ENCODE data around the gene IVD. TPM values are rescaled to one million over a fixed set of nuclear protein-coding genes. Genes with fewer than 3 reads are reported as not detected.

The IVD gene
- total RNA-seq, 1 experiment from 2014 or later, result 58.9 TPM

DNA sequence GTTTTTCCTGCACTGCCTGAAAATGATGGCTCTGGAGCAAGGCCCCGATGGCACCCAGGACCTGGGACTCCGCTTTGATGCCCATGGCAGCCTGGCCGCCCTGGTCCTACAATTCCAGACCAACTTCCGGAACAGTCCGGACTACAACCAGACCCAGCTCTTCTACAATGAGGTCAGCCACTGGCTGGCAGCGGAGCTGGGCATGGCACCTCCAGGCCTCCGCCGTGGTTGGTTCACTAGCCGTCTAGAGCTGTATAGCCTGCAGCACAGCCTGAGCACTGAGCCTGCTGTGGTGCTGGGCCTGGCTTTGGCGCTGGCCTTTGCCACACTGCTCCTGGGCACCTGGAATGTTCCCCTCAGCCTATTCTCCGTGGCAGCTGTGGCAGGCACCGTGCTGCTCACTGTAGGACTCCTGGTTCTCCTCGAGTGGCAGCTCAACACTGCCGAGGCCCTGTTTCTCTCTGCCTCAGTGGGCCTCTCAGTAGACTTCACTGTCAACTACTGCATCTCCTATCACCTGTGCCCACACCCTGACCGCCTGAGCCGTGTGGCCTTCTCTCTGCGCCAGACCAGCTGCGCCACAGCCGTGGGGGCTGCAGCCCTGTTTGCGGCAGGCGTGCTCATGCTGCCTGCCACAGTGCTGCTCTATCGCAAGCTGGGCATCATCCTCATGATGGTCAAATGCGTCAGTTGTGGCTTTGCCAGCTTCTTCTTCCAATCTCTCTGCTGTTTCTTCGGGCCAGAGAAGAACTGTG lies 36.7 kb upstream of the IVD start:
- DNase-seq (no peak), ATAC-seq (no peak)
- Histone ChIP-seq H3K27me3 (ENCODE audit: low read length) (no peaks in the 10 kb centered on the region), H3K4me2 (ENCODE audit: low read length) (no peak overlapping the region), H2AFZ (ENCODE audit: low read length) (no peak overlapping the region), H3K4me3 (ENCODE audit: low read length) (no peak overlapping the region), H3K9ac (ENCODE audit: low read length) (no peak overlapping the region), H3K79me2 (ENCODE audit: low read length) (no peaks in the 10 kb centered on the region), H3K27ac (ENCODE audit: low read length) (no peak overlapping the region), H3K36me3 (ENCODE audit: low read depth, low read length) (no peaks in the 10 kb centered on the region), H3K4me1 (ENCODE audit: insufficient read depth, low read length) (no peaks in the 10 kb centered on the region; the same call in 1 of the 2 replicates), H3F3A (ENCODE audit: low read length, unreplicated experiment) (no peaks in the 10 kb centered on the region), H4K20me1 (ENCODE audit: low read length) (no peaks in the 10 kb centered on the region), H3K9me2 (replicated peaks; ENCODE audit: low read length) (no peaks in the 10 kb centered on the region), H3K9me3 (ENCODE audit: low read length) (no peaks in the 10 kb centered on the region)
- no TSS peak for BruUV-seq (replicated peaks)
- intact Hi-C loops (cut with micrococcal nuclease), result loop anchor here (1.0 to 2.0 kb wide), 3 partner anchors 30 to 52 kb away; no protein-coding TSS in a partner anchor
- POLR2A ChIA-PET (ENCODE audit: unreplicated experiment), result no interaction called here
- CTCF ChIA-PET, result interaction anchor here (1.4 to 1.6 kb wide), 2 partner anchors 44 to 46 kb away, joined by 3 to 4 read pairs; no protein-coding TSS in a partner anchor
- TF ChIP-seq, protein P1, sequence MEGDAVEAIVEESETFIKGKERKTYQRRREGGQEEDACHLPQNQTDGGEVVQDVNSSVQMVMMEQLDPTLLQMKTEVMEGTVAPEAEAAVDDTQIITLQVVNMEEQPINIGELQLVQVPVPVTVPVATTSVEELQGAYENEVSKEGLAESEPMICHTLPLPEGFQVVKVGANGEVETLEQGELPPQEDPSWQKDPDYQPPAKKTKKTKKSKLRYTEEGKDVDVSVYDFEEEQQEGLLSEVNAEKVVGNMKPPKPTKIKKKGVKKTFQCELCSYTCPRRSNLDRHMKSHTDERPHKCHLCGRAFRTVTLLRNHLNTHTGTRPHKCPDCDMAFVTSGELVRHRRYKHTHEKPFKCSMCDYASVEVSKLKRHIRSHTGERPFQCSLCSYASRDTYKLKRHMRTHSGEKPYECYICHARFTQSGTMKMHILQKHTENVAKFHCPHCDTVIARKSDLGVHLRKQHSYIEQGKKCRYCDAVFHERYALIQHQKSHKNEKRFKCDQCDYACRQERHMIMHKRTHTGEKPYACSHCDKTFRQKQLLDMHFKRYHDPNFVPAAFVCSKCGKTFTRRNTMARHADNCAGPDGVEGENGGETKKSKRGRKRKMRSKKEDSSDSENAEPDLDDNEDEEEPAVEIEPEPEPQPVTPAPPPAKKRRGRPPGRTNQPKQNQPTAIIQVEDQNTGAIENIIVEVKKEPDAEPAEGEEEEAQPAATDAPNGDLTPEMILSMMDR (conservative IDR thresholded peaks at IDR 0.05; ENCODE audit: low read depth, low read length), result no peak
- TF ChIP-seq EZH2 (IDR thresholded peaks at IDR 0.05; ENCODE audit: low read length, unreplicated experiment), result no peak

DNA sequence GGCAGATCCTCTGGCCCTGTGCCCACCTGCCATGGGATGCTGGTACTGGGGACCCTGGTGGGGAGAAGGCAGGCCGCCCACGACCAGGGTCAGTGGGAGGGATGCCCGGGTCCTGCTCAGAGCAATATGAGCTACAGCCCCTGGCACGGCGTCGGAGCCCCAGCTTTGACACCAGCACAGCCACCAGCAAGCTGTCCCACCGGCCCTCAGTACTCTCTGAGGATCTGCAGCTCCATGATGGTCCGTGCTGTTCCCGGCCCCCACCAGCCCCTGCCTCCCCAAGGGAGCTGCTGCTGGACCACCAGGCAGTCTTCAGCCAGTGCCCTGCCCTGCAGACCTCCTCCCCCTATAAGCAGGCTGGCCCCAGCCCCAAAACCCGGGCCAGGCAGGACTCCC lies 36.1 kb upstream of the IVD start:
- H3K9me3 ChIP-seq (ENCODE audit: low read length), result no peaks in the 10 kb centered on the region
- CTCF ChIA-PET, result no interaction called here
- DNase-seq, result no peak
- no peaks in the 10 kb centered on the region for H3K36me3 ChIP-seq (ENCODE audit: low read depth, low read length)
- no peaks in the 10 kb centered on the region for H4K20me1 ChIP-seq (ENCODE audit: low read length)
- intact Hi-C loops (cut with micrococcal nuclease), result loop anchor here (2.0 kb wide), 1 partner anchor 31 kb away; no protein-coding TSS in a partner anchor
- H3F3A ChIP-seq (ENCODE audit: low read length, unreplicated experiment), result no peaks in the 10 kb centered on the region
- POLR2A ChIA-PET (ENCODE audit: unreplicated experiment), result no interaction called here
- no peaks in the 10 kb centered on the region; the same call in 1 of the 2 replicates for H3K4me1 ChIP-seq (ENCODE audit: insufficient read depth, low read length)
- TF ChIP-seq EZH2phosphoT487 (IDR thresholded peaks at IDR 0.05; ENCODE audit: borderline replicate concordance, low read length) (no peak), EZH2 (IDR thresholded peaks at IDR 0.05; ENCODE audit: low read length, unreplicated experiment) (no peak)
- TF ChIP-seq, protein P1 (conservative IDR thresholded peaks at IDR 0.05; ENCODE audit: low read depth, low read length), result no peak
- no TSS peak for BruUV-seq (replicated peaks)
- H3K4me3 ChIP-seq (ENCODE audit: low read length), result no peak overlapping the region
- no peak for ATAC-seq
- H3K27me3 ChIP-seq (ENCODE audit: low read length), result no peaks in the 10 kb centered on the region
- H3K9ac ChIP-seq (ENCODE audit: low read length), result no peak overlapping the region
- H3K27ac ChIP-seq (ENCODE audit: low read length), result no peak overlapping the region
- H3K4me2 ChIP-seq (ENCODE audit: low read length), result no peak overlapping the region
- H2AFZ ChIP-seq (ENCODE audit: low read length), result no peak overlapping the region
- H3K79me2 ChIP-seq (ENCODE audit: low read length), result no peaks in the 10 kb centered on the region
- H3K9me2 ChIP-seq (replicated peaks; ENCODE audit: low read length), result no peaks in the 10 kb centered on the region

DNA sequence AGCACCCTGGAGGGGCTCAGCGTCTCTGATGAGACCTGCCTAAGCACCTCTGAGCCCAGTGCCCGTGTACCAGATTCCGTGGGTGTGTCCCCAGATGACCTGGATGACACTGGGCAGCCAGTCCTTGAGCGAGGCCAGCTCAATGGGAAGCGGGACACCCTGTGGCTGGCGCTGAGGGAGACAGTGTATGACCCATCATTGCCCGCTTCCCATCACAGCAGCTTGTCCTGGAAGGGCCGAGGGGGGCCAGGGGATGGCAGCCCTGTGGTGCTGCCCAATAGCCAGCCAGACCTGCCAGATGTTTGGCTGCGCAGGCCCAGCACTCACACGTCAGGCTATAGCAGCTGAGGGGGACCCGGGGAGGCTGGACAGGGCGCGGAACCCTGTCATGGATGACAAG lies 35.6 kb upstream of the IVD start:
- Histone ChIP-seq H3K4me1 (ENCODE audit: insufficient read depth, low read length) (no peaks in the 10 kb centered on the region; the same call in 1 of the 2 replicates), H3K9ac (ENCODE audit: low read length) (no peak overlapping the region), H3F3A (ENCODE audit: low read length, unreplicated experiment) (no peaks in the 10 kb centered on the region), H3K4me3 (ENCODE audit: low read length) (no peak overlapping the region), H3K79me2 (ENCODE audit: low read length) (no peaks in the 10 kb centered on the region), H4K20me1 (ENCODE audit: low read length) (no peaks in the 10 kb centered on the region), H3K4me2 (ENCODE audit: low read length) (no peak overlapping the region), H3K36me3 (ENCODE audit: low read depth, low read length) (no peaks in the 10 kb centered on the region), H3K9me3 (ENCODE audit: low read length) (no peaks in the 10 kb centered on the region), H3K27ac (ENCODE audit: low read length) (no peak overlapping the region), H3K9me2 (replicated peaks; ENCODE audit: low read length) (no peaks in the 10 kb centered on the region), H2AFZ (ENCODE audit: low read length) (no peak overlapping the region), H3K27me3 (ENCODE audit: low read length) (no peaks in the 10 kb centered on the region)
- no peak for TF ChIP-seq EZH2 (IDR thresholded peaks at IDR 0.05; ENCODE audit: low read length, unreplicated experiment)
- TF ChIP-seq, protein P1 (conservative IDR thresholded peaks at IDR 0.05; ENCODE audit: low read depth, low read length), result no peak
- TF ChIP-seq EZH2phosphoT487 (IDR thresholded peaks at IDR 0.05; ENCODE audit: borderline replicate concordance, low read length), result no peak
- ChIA-PET CTCF (no interaction called here), POLR2A (ENCODE audit: unreplicated experiment) (no interaction called here)
- no TSS peak for BruUV-seq (replicated peaks)
- intact Hi-C loops (cut with micrococcal nuclease), result loop anchor here (2.0 kb wide), 1 partner anchor 31 kb away; no protein-coding TSS in a partner anchor
- ATAC-seq, result no peak
- DNase-seq, result no peak

Data from PC-3 (cell line).